Fibroblast of lung (primary cell): ENCODE data around the gene JTB. TPM values are rescaled to one million over a fixed set of nuclear protein-coding genes. Genes with fewer than 3 reads are reported as not detected.

ENCODE experiments used
- DNase-seq, 2 donors: peaks; one replicate each; pipeline versions ENCODE4 v3.0.0 to v3.0.0-alpha.2; 2010; ENCODE audit warnings: low read depth in 2 of 2
- H2AFZ ChIP-seq: 2 replicates; pipeline ENCODE4 v1.5.1; 2012; ENCODE audit warnings: low read length, control low read depth, inconsistent platforms
- H3K27ac ChIP-seq: 2 replicates; pipeline ENCODE4 v1.5.1; 2011; ENCODE audit warnings: low read length, control low read depth; ENCODE audit not compliant: insufficient read depth
- H3K27me3 ChIP-seq: 2 replicates; pipeline ENCODE4 v1.5.1; 2011; ENCODE audit warnings: mild to moderate bottlenecking, low read length; ENCODE audit not compliant: control insufficient read depth, insufficient read depth
- H3K36me3 ChIP-seq: 2 replicates; pipeline ENCODE4 v1.5.1; 2011; ENCODE audit warnings: low read length; ENCODE audit not compliant: control insufficient read depth, insufficient read depth
- H3K4me1 ChIP-seq: 2 replicates; pipeline ENCODE4 v1.5.1; 2011; ENCODE audit warnings: low read length; ENCODE audit not compliant: control insufficient read depth, insufficient read depth; ENCODE audit errors: extremely low read depth
- H3K4me2 ChIP-seq: 2 replicates; pipeline ENCODE4 v1.5.1; 2011; ENCODE audit warnings: low read length, control low read depth; ENCODE audit not compliant: insufficient read depth; ENCODE audit errors: extremely low read depth
- H3K4me3 ChIP-seq, 4 experiments: fragments of 200-600 bp in 1 of 4; sonication (generic) in 1 of 4; replicated peaks in 1 of 4; 2 replicates each; pipeline ENCODE4 v1.5.1; 2011 to 2016; ENCODE audit warnings: low read length in 4 of 4, low read depth in 3 of 4, mild to moderate bottlenecking in 3 of 4, control low read depth in 2 of 4, inconsistent platforms in 1 of 4, mixed read lengths in 1 of 4; ENCODE audit not compliant: insufficient read depth in 1 of 4; ENCODE audit errors: control extremely low read depth in 1 of 4
- H3K79me2 ChIP-seq: 2 replicates; pipeline ENCODE4 v1.5.1; 2012; ENCODE audit warnings: mild to moderate bottlenecking, low read length, inconsistent platforms; ENCODE audit not compliant: control insufficient read depth, insufficient read depth
- H3K9ac ChIP-seq: 2 replicates; pipeline ENCODE4 v1.5.1; 2011; ENCODE audit warnings: mild to moderate bottlenecking, low read length, control low read depth; ENCODE audit not compliant: insufficient read depth
- H3K9me3 ChIP-seq: 2 replicates; pipeline ENCODE4 v1.5.1; 2012; ENCODE audit warnings: low read depth, low read length; ENCODE audit not compliant: control insufficient read depth, insufficient read depth
- H4K20me1 ChIP-seq: 2 replicates; pipeline ENCODE4 v1.5.1; 2011; ENCODE audit warnings: low read length; ENCODE audit not compliant: control insufficient read depth, insufficient read depth; ENCODE audit errors: extremely low read depth
- EZH2 ChIP-seq: IDR thresholded peaks from 2 replicates; pipeline ENCODE4 v1.5.1; 2012; ENCODE audit warnings: low read length, control low read depth, mild to moderate bottlenecking; ENCODE audit errors: missing control alignments
- polyA plus RNA-seq, 2 donors: library from polyadenylated mRNA; depleted of rRNA in 1 of 2; stranded (reverse) in 1 of 2; unstranded in 1 of 2; fragments of >200 nt; gene quantifications; 2 replicates each; pipeline ENCODE4 v1.2.1, GENCODE V29; 2011 to 2012; ENCODE audit warnings: missing spikeins in 1 of 2
- total RNA-seq: library from RNA; depleted of rRNA; stranded (reverse); fragments of >200 nt; gene quantifications from 2 replicates; pipeline ENCODE4 v1.2.1, GENCODE V29; 2014
- TF ChIP-seq, protein P1 (sequence below), 2 donors: IDR thresholded peaks in 1 of 2; conservative IDR thresholded peaks in 1 of 2; 1 replicate in 1 of 2; 2 replicates in 1 of 2; pipeline ENCODE4 v1.5.1; 2011 to 2012; ENCODE audit warnings: low read length in 2 of 2, control low read depth in 1 of 2, inconsistent platforms in 1 of 2, low read depth in 1 of 2, mild to moderate bottlenecking in 1 of 2

The JTB gene
- total and polyA plus RNA-seq, 2 donors (not counting 1 experiment from before 2014, with no cell fraction given): 98.9 to 123 TPM

GRCh38 chr1:153936011-153936802 lies 41.3 kb downstream of the JTB start:
- H3K9me3 ChIP-seq: no peaks in the 10 kb centered on the region
- TF ChIP-seq, protein P1, sequence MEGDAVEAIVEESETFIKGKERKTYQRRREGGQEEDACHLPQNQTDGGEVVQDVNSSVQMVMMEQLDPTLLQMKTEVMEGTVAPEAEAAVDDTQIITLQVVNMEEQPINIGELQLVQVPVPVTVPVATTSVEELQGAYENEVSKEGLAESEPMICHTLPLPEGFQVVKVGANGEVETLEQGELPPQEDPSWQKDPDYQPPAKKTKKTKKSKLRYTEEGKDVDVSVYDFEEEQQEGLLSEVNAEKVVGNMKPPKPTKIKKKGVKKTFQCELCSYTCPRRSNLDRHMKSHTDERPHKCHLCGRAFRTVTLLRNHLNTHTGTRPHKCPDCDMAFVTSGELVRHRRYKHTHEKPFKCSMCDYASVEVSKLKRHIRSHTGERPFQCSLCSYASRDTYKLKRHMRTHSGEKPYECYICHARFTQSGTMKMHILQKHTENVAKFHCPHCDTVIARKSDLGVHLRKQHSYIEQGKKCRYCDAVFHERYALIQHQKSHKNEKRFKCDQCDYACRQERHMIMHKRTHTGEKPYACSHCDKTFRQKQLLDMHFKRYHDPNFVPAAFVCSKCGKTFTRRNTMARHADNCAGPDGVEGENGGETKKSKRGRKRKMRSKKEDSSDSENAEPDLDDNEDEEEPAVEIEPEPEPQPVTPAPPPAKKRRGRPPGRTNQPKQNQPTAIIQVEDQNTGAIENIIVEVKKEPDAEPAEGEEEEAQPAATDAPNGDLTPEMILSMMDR (conservative IDR thresholded peaks at IDR 0.05 in 1 of 2, IDR thresholded peaks at IDR 0.05 in 1 of 2; ENCODE audit: low read depth in 1 of 2, low read length in 2 of 2): no peak
- no peak for TF ChIP-seq EZH2
- H3K4me3 ChIP-seq: no peak overlapping the region
- no peak overlapping the region for H2AFZ ChIP-seq
- H3K27me3 ChIP-seq: no peaks in the 10 kb centered on the region
- peaks cover 26% of the 10 kb centered on the region for H3K36me3 ChIP-seq
- no peaks in the 10 kb centered on the region for H3K4me1 ChIP-seq
- DNase-seq: no peak
- H3K9ac ChIP-seq: no peak overlapping the region
- H3K4me2 ChIP-seq: no peak overlapping the region
- H3K79me2 ChIP-seq: no peaks in the 10 kb centered on the region
- no peaks in the 10 kb centered on the region for H4K20me1 ChIP-seq
- no peak overlapping the region for H3K27ac ChIP-seq

- peaks cover 27% of the 10 kb centered on the region for H3K36me3 ChIP-seq
- no peak for TF ChIP-seq EZH2
- TF ChIP-seq, protein P1 (conservative IDR thresholded peaks at IDR 0.05 in 1 of 2, IDR thresholded peaks at IDR 0.05 in 1 of 2; ENCODE audit: low read depth in 1 of 2, low read length in 2 of 2): no peak
Observed at GRCh38 chr1:153934746-153935145, 42.7 kb downstream of the JTB start.

DNA sequence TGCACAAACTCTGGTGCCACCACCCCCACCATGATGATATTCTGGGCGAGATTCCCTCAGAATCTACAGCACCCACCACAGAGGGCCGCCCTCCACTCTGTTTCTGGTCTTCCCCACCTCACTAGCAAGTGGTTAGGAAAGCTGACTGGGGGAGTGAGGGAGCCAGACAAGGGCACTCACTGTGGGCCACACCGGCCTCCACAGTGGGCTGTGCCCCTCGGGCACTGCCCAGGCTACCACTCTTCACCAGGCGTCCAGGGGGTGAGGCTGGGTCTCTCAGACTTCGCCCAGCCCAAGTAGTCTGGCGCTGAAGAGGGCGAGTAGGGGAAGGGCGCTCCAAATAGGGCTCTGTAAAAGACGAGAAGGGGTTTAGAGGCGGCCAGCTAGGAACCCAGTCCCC lies 43.5 kb downstream of the JTB start:
- H3K27ac ChIP-seq: no peak overlapping the region
- no peak for TF ChIP-seq EZH2
- TF ChIP-seq, protein P1 (conservative IDR thresholded peaks at IDR 0.05 in 1 of 2, IDR thresholded peaks at IDR 0.05 in 1 of 2; ENCODE audit: low read depth in 1 of 2, low read length in 2 of 2): no peak
- DNase-seq: no peak
- no peaks in the 10 kb centered on the region for H3K9me3 ChIP-seq
- H3K36me3 ChIP-seq: peaks cover 24% of the 10 kb centered on the region
- no peaks in the 10 kb centered on the region for H3K79me2 ChIP-seq
- no peak overlapping the region for H3K4me3 ChIP-seq
- no peak overlapping the region for H3K4me2 ChIP-seq
- no peaks in the 10 kb centered on the region for H3K27me3 ChIP-seq
- peaks cover 3% of the 10 kb centered on the region for H3K4me1 ChIP-seq
- no peaks in the 10 kb centered on the region for H4K20me1 ChIP-seq
- H3K9ac ChIP-seq: no peak overlapping the region
- no peak overlapping the region for H2AFZ ChIP-seq

More at GRCh38 chr1:153934746-153935145, 42.7 kb downstream of the JTB start:
- Histone ChIP-seq H3K9me3 (no peaks in the 10 kb centered on the region), H2AFZ (no peak overlapping the region), H3K4me1 (no peaks in the 10 kb centered on the region), H3K27me3 (no peaks in the 10 kb centered on the region), H4K20me1 (no peaks in the 10 kb centered on the region), H3K4me3 (no peak overlapping the region), H3K27ac (no peak overlapping the region), H3K4me2 (no peak overlapping the region), H3K79me2 (no peaks in the 10 kb centered on the region), H3K9ac (no peak overlapping the region)
- no peak for DNase-seq
